ENCODE results near the gene KANK3.
"Not testable (repeated sequence)": the region's sequence is repeated elsewhere in the genome, so short reads cannot be mapped to it uniquely, and the experiment has no call there.

KANK3 gene

DNA sequence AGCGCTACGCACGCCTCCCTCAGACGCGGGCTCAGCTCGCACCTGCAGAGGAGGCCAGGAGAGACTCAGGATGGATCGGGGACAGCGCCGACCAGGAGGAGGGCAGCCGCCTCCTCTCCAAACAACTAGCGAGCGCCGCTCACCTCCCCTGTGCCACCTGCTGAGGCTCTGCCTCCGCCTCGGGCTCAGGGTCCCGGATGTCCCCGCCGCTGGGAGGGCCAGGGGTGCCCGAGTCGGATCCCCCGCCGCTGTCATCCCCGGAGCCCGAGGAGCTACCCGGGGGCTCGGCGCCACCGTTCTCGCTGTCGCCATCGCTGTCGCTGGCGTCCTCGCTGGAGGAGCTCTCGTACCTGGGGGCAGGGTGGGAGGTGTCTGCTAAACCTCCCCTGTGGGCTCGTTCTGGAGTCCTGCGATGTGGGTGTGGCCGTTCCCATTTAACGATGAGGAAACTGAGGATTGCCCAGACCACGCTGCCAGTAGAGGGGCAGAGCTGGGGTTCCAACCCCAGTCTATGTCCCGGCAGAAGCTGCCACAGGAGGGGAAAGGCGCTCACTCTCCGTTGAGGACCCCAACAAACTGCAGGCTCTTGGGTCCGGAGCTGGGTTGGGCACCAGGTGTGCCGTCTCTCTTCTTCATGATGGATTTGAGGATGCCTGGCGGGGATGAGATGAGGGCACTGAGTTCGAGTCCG lies 9.2 kb downstream of the KANK3 start:
- Mint-ChIP-seq H3K9me3 (no peaks in the 10 kb centered on the region), H3K27ac (no peak overlapping the region), H3K4me1 (peaks cover 4% of the 10 kb centered on the region), H3K4me3 (no peak overlapping the region), H3K27me3 (peaks cover 10% of the 10 kb centered on the region), H3K36me3 (no peaks in the 10 kb centered on the region)

- H3K4me3 Mint-ChIP-seq: no peak overlapping the region
- no peaks in the 10 kb centered on the region for H3K9me3 Mint-ChIP-seq
- no peak overlapping the region for H3K27ac Mint-ChIP-seq
- H3K36me3 Mint-ChIP-seq: no peaks in the 10 kb centered on the region
- H3K27me3 Mint-ChIP-seq: peaks cover 8% of the 10 kb centered on the region
- peaks cover 4% of the 10 kb centered on the region for H3K4me1 Mint-ChIP-seq
These were observed 9.9 kb downstream of the KANK3 start for GRCh38 chr19:8332976-8333766.

- Mint-ChIP-seq H3K4me3 (no peak overlapping the region), H3K27me3 (peaks cover 2% of the 10 kb centered on the region), H3K4me1 (peaks cover 4% of the 10 kb centered on the region), H3K9me3 (no peaks in the 10 kb centered on the region), H3K36me3 (no peaks in the 10 kb centered on the region), H3K27ac (no peak overlapping the region)
These were observed 11.7 kb downstream of the KANK3 start for GRCh38 chr19:8331263-8331845.

DNA sequence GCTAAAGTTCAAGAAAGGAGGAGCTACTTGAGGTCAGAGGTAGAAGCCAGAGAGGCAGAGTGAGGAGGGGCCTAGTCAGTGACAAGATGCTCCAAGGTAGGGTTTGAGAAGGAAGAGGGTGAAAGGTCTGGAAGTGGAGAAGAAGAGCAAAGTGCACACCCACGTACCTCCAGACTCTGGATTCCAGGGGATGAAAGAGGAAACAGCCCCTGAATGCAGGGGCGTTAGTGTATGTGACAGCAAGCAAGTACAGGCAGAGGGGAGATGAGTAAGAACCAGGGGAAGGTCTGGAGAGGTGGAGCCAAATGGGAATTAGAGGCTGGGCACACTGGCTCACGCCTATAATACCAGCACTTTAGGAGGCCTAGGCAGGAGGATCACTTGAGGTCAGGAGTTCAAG lies 13.1 kb downstream of the KANK3 start:
- H3K36me3 Mint-ChIP-seq: no peaks in the 10 kb centered on the region
- H3K27ac Mint-ChIP-seq: no peak overlapping the region
- H3K4me3 Mint-ChIP-seq: no peak overlapping the region
- H3K4me1 Mint-ChIP-seq: no peaks in the 10 kb centered on the region
- no peaks in the 10 kb centered on the region for H3K27me3 Mint-ChIP-seq
- no peaks in the 10 kb centered on the region for H3K9me3 Mint-ChIP-seq

GRCh38 chr19:8325454-8325853 lies 17.6 kb downstream of the KANK3 start:
- Mint-ChIP-seq H3K36me3 (peaks cover 8% of the 10 kb centered on the region), H3K4me1 (peaks cover 21% of the 10 kb centered on the region), H3K9me3 (no peaks in the 10 kb centered on the region), H3K4me3 (no peak overlapping the region), H3K27ac (no peak overlapping the region), H3K27me3 (no peaks in the 10 kb centered on the region)

DNA sequence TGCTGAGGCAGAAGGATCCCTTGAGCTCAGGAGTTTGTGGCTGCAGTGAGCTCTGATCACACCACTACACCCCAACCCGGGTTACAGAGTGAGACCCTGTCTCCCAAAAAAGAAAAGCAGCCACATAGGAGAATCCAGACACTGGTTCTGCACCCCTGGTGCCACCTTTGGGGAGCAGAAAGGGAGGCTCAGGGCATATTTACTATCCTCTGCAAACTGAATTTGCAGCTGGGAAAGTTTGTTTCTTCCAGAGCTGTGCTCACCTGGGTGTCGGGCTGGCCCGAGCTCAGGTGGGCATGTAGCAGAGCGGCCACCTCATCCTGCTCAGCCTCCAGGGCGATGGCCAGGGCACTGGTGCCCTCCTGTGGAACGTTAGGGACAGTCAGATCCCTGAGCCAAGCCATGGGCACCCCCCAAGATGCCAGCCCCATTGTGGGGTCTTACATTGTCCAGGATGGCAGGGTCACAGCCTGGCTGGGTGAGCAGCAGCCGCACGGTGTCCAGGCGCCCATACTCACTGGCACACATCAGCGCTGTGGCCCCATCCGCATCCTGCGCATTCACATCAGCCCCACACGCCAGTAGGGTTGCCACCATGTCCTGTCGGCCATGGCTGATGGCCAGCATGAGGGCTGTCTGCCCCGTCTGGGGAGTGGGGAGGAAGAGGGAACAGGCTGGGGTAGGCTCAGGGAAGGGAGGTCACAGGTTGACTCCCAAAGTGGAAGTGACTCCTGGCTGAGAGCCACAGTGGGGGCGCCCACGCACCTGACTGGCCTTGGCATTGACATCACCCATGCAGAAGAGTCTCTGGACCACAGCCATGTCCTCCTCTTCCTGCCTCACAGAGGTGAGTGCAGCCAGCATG lies 18.6 kb downstream of the KANK3 start:
- Mint-ChIP-seq H3K9me3 (no peaks in the 10 kb centered on the region), H3K27me3 (no peaks in the 10 kb centered on the region), H3K4me3 (no peak overlapping the region), H3K4me1 (peaks cover 32% of the 10 kb centered on the region), H3K27ac (no peak overlapping the region), H3K36me3 (peaks cover 8% of the 10 kb centered on the region)

DNA sequence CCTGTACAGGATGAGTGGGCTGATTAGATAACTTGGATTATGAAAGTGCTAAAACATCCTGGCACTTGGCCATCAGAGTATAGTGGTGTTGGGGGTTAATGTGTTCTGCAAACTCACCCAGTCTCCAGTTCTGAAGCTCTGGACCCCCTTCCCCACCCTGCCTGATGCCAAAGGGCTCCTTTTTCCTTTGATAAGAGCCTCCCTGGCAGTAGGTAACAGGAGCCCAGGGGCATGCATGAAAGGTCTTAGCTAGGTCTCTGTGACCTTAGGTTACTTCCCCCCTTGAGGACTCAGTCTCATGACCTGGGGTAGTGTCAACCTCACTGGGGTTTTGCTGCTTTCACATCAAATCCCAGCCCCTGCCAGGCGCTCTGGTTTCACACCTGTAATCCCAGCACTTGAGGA lies 19.3 kb downstream of the KANK3 start:
- peak overlapping the region; percentile 100 for H3K4me3 Mint-ChIP-seq
- H3K27ac Mint-ChIP-seq: peak overlapping the region; percentile 72
- no peaks in the 10 kb centered on the region for H3K9me3 Mint-ChIP-seq
- peaks cover 32% of the 10 kb centered on the region for H3K4me1 Mint-ChIP-seq
- peaks cover 8% of the 10 kb centered on the region for H3K36me3 Mint-ChIP-seq
- H3K27me3 Mint-ChIP-seq: no peaks in the 10 kb centered on the region

- Mint-ChIP-seq H3K27me3 (no peaks in the 10 kb centered on the region), H3K9me3 (no peaks in the 10 kb centered on the region), H3K36me3 (peaks cover 8% of the 10 kb centered on the region), H3K4me1 (peaks cover 32% of the 10 kb centered on the region), H3K27ac (peak overlapping the region; percentile 98), H3K4me3 (peak overlapping the region; percentile 100)
These were observed 20.4 kb downstream of the KANK3 start for GRCh38 chr19:8322638-8322997.

- no peaks in the 10 kb centered on the region for H3K9me3 Mint-ChIP-seq
- H3K4me3 Mint-ChIP-seq: peak overlapping the region; percentile 100
- no peaks in the 10 kb centered on the region for H3K27me3 Mint-ChIP-seq
- peak overlapping the region; percentile 98 for H3K27ac Mint-ChIP-seq
- peaks cover 36% of the 10 kb centered on the region for H3K4me1 Mint-ChIP-seq
- H3K36me3 Mint-ChIP-seq: peaks cover 8% of the 10 kb centered on the region
These were observed 20.9 kb downstream of the KANK3 start for GRCh38 chr19:8321986-8322637.

GRCh38 chr19:8321067-8321985 lies 21.7 kb downstream of the KANK3 start, which contains the start of the genes NDUFA7 and RPS28:
NDUFA7 (minus strand) TSS chr19:8321375; CDS start chr19:8321358, 17 bp downstream.
RPS28 (plus strand) TSS chr19:8321496; CDS start chr19:8321531, 35 bp downstream.
- no peaks in the 10 kb centered on the region for H3K9me3 Mint-ChIP-seq
- no peaks in the 10 kb centered on the region for H3K27me3 Mint-ChIP-seq
- peak within 1 kb of the TSS; percentile 100 for H3K4me3 Mint-ChIP-seq
- H3K4me1 Mint-ChIP-seq: peaks cover 36% of the 10 kb centered on the region
- H3K36me3 Mint-ChIP-seq: peaks cover 8% of the 10 kb centered on the region
- peak within 1 kb of the TSS; percentile 98 for H3K27ac Mint-ChIP-seq

DNA sequence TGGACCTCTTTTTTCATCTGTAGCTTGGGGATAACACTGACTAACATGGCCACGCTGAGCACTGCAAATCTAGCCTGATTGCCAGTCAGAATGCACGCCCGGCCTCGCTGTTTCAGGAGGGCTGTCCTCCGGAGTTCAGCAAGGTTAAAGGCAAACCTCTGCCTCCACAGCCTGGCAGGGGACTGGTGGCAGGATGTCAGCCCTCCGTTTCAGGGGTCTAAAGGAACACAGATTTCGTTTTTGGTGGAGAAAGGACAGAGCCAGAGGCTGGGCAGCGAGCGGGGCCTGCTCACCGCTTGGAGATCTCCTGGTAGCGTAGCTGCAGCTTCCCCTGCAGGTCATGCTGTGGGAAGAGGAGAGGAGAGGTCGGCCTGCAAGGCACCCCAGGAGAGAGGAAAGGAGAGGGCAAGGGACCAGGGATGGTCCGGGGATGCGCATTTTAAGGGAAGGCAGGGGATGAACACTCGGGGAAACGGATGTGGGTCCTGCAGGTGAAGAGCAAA lies 22.4 kb downstream of the KANK3 start:
- Mint-ChIP-seq H3K27ac (peak overlapping the region; percentile 98), H3K36me3 (peaks cover 10% of the 10 kb centered on the region), H3K27me3 (no peaks in the 10 kb centered on the region), H3K4me3 (peak overlapping the region; percentile 100), H3K4me1 (peaks cover 36% of the 10 kb centered on the region), H3K9me3 (no peaks in the 10 kb centered on the region)

DNA sequence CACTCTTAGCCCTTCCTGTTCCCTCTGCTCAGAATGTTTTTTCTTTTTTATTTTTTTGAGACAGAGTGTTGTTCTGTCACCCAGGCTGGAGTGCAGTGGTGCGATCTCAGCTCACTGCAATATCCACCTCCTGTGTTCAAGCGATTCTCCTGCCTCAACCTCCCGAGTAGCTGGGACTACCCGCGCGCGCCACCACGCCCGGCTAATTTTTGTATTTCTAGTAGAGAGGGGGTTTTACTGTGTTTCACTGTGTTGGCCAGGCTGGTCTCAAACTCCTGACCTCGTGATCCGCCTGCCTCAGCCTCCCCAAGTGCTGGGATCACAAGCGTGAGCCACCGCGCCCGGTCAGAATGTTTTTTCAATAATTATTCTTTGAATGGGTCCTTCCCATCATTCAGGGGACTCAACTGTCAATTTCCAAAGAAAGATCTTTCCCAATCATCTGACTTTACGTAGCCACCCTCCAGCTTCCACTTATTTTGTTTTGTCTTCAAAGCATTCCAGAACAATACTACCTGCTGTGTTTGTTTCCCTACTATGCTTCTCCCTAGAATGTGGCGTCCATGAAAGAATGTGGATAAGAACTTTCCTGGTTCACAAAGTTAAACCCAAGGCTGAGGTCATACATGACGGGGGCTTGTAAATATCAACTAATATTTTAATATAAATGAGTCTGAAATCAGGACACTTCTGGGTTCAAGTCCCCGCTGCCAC lies 23.1 kb downstream of the KANK3 start:
- no peaks in the 10 kb centered on the region for H3K27me3 Mint-ChIP-seq
- H3K4me1 Mint-ChIP-seq: peaks cover 36% of the 10 kb centered on the region
- H3K4me3 Mint-ChIP-seq: peak overlapping the region; percentile 100
- H3K27ac Mint-ChIP-seq: peak overlapping the region; percentile 65
- H3K9me3 Mint-ChIP-seq: no peaks in the 10 kb centered on the region
- peaks cover 12% of the 10 kb centered on the region for H3K36me3 Mint-ChIP-seq

DNA sequence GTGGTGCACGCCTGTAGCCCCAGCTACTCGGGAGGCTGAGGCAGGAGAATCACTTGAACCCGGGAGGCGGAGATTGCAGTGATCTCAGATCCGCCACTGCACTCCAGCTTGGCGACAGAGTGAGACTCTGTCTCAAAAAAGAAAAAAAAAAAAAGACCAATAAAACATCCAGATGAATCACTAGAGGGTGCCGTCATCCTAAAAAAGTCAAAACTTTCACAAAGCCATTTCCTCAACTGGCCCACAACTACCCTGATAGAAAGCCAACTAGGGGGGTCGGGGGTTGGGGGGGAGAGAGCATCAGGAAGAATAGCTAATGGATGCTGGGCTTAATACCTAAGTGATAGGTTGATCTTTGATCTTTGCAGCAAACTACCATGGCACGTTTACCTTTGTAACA lies 24.2 kb downstream of the KANK3 start:
- peak overlapping the region; percentile 39 for H3K4me3 Mint-ChIP-seq
- not testable (repeated sequence) for H3K9me3 Mint-ChIP-seq

More for the DNA sequence above, 24.2 kb downstream of the KANK3 start:
- H3K27me3 Mint-ChIP-seq: not testable (repeated sequence)
- Mint-ChIP-seq H3K4me1 (peaks cover 34% of the 10 kb centered on the region), H3K36me3 (peaks cover 12% of the 10 kb centered on the region), H3K27ac (peak overlapping the region; percentile 8)
